Hepatocyte (in vitro differentiated cells): ENCODE measurements around the gene RPA3.

Experiments used
- EZH2phosphoT487 ChIP-seq: fragments of 200-600 bp; sonication (generic); IDR thresholded peaks from one replicate; pipeline ENCODE4 v1.6.1; 2018; ENCODE audit warnings: antibody characterized with exemption, mild to moderate bottlenecking, low read depth, moderate library complexity; ENCODE audit not compliant: unreplicated experiment, severe bottlenecking
- TF ChIP-seq, protein P1 (sequence below): fragments of 200-600 bp; sonication (generic); IDR thresholded peaks from 2 replicates; pipeline ENCODE4 v1.5.1; 2016; ENCODE audit warnings: antibody characterized with exemption, mild to moderate bottlenecking; ENCODE audit not compliant: poor library complexity

GRCh38 chr7:7720750-7721621 is 2.6 kb upstream of the RPA3 start:
- TF ChIP-seq, protein P1, sequence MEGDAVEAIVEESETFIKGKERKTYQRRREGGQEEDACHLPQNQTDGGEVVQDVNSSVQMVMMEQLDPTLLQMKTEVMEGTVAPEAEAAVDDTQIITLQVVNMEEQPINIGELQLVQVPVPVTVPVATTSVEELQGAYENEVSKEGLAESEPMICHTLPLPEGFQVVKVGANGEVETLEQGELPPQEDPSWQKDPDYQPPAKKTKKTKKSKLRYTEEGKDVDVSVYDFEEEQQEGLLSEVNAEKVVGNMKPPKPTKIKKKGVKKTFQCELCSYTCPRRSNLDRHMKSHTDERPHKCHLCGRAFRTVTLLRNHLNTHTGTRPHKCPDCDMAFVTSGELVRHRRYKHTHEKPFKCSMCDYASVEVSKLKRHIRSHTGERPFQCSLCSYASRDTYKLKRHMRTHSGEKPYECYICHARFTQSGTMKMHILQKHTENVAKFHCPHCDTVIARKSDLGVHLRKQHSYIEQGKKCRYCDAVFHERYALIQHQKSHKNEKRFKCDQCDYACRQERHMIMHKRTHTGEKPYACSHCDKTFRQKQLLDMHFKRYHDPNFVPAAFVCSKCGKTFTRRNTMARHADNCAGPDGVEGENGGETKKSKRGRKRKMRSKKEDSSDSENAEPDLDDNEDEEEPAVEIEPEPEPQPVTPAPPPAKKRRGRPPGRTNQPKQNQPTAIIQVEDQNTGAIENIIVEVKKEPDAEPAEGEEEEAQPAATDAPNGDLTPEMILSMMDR: no peak
- no peak for TF ChIP-seq EZH2phosphoT487
